ENCODE measurements around the gene SPG7.

DNA sequence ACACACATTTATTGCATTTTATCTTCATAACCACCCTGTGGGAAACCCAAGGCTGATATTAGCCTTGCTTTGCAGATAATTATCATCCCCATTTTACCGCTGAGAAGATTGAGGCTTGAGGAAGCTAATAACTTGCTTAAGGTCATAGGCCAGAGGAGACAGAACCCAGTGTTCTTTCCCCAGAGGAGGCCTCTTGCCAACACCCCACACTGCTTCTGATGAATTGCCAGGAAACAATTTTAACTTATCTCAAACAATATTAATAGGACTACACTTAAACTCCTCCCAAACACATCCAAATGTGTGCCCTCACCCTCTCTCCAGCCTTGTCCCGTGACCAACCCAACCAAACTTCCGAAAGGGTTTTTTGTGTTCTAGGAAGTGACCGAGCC lies 2.1 kb upstream of the SPG7 start:
- no peak for TF ChIP-seq EZH2 (optimal IDR thresholded peaks at IDR 0.05; ENCODE audit: low read depth, low read length)
- TF ChIP-seq, protein P1, sequence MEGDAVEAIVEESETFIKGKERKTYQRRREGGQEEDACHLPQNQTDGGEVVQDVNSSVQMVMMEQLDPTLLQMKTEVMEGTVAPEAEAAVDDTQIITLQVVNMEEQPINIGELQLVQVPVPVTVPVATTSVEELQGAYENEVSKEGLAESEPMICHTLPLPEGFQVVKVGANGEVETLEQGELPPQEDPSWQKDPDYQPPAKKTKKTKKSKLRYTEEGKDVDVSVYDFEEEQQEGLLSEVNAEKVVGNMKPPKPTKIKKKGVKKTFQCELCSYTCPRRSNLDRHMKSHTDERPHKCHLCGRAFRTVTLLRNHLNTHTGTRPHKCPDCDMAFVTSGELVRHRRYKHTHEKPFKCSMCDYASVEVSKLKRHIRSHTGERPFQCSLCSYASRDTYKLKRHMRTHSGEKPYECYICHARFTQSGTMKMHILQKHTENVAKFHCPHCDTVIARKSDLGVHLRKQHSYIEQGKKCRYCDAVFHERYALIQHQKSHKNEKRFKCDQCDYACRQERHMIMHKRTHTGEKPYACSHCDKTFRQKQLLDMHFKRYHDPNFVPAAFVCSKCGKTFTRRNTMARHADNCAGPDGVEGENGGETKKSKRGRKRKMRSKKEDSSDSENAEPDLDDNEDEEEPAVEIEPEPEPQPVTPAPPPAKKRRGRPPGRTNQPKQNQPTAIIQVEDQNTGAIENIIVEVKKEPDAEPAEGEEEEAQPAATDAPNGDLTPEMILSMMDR (IDR thresholded peaks at IDR 0.05; ENCODE audit: low read length), result no peak

Data from MM.1S (cell line).